Activated CD8-positive, alpha-beta memory T cell treated with anti-CD3 and anti-CD28 coated beads, Interleukin-2, amount 50 U/mL, for 48 hours (primary cell): ENCODE results near the gene HCN2.

ENCODE experiments used
- DNase-seq: peaks from one replicate; pipeline ENCODE4 v3.0.0-alpha.2; 2020

The HCN2 gene

GRCh38 chr19:589693-590395 is at the start of gene HCN2:
HCN2 (plus strand) TSS chr19:589881; CDS start chr19:589946, 65 bp downstream.
- DNase-seq: no peak

GRCh38 chr19:540867-541637 is 48.6 kb upstream of the HCN2 start:
- DNase-seq: no peak

- DNase-seq: no peak
Measured at GRCh38 chr19:541699-542098, 48.0 kb upstream of the HCN2 start.

GRCh38 chr19:542173-542866 is 47.4 kb upstream of the HCN2 start:
- DNase-seq: no peak

GRCh38 chr19:543910-544608 is 45.6 kb upstream of the HCN2 start, which contains the start of gene GZMM:
GZMM (plus strand) TSS chr19:544053; CDS start chr19:544072, 19 bp downstream.
- DNase-seq: peak; percentile 83

- no peak for DNase-seq
Measured at GRCh38 chr19:547117-547516, 42.6 kb upstream of the HCN2 start.

- no peak for DNase-seq
Measured at GRCh38 chr19:547836-548720, 41.6 kb upstream of the HCN2 start.

- no peak for DNase-seq
Measured at GRCh38 chr19:548886-549830, 40.5 kb upstream of the HCN2 start.

GRCh38 chr19:554817-555216 is 34.9 kb upstream of the HCN2 start:
- no peak for DNase-seq

GRCh38 chr19:555474-555808 is 34.2 kb upstream of the HCN2 start:
- DNase-seq: no peak

GRCh38 chr19:556611-557382 is 32.9 kb upstream of the HCN2 start:
- DNase-seq: no peak

GRCh38 chr19:558770-559439 is 30.8 kb upstream of the HCN2 start:
- DNase-seq: no peak

GRCh38 chr19:560121-560520 is 29.6 kb upstream of the HCN2 start:
- no peak for DNase-seq

- DNase-seq: no peak
Measured at GRCh38 chr19:566403-566802, 23.3 kb upstream of the HCN2 start.

- no peak for DNase-seq
Measured at GRCh38 chr19:566844-567243, 22.8 kb upstream of the HCN2 start.

- DNase-seq: no peak
Measured at GRCh38 chr19:567296-567900, 22.3 kb upstream of the HCN2 start.

- DNase-seq: no peak
Measured at GRCh38 chr19:570251-570686, 19.4 kb upstream of the HCN2 start.

GRCh38 chr19:570937-571565 is 18.6 kb upstream of the HCN2 start:
- peak; percentile 82 for DNase-seq

GRCh38 chr19:571566-571974 is 18.1 kb upstream of the HCN2 start:
- DNase-seq: no peak
